Thoracic aorta (tissue), 2 donors: ENCODE data around the gene NUDCD3. TPM values are rescaled to one million over a fixed set of nuclear protein-coding genes. Genes with fewer than 3 reads are reported as not detected.

Experiments
- ATAC-seq: fragments of 150-250 bp; one replicate; pipeline ENCODE4 v1.8.0; 2017; ENCODE audit warnings: low read depth; ENCODE audit not compliant: insufficient number of reproducible peaks, low FRiP score
- DNase-seq: peaks from one replicate; pipeline ENCODE4 v3.0.0-alpha.2; 2020; ENCODE audit warnings: low spot score
- H3K27ac ChIP-seq, 2 donors: fragments of 200-600 bp; sonication (generic); 1 replicate in 1 of 2; 2 replicates in 1 of 2; pipeline ENCODE4 v1.5.1; 2016; ENCODE audit warnings: mild to moderate bottlenecking in 2 of 2, moderate library complexity in 2 of 2
- H3K27me3 ChIP-seq: fragments of 200-600 bp; sonication (generic); replicated peaks from 2 replicates; pipeline ENCODE4 v1.6.0; 2016; ENCODE audit warnings: mild to moderate bottlenecking; ENCODE audit not compliant: insufficient read depth
- H3K36me3 ChIP-seq: fragments of 200-600 bp; sonication (generic); one replicate; pipeline ENCODE4 v1.5.1; 2016
- H3K4me1 ChIP-seq, 2 donors: fragments of 200-600 bp; sonication (generic); 1 replicate in 1 of 2; 2 replicates in 1 of 2; pipeline versions ENCODE4 v1.5.1 to v1.6.0; 2016; ENCODE audit warnings: low read depth in 2 of 2, mild to moderate bottlenecking in 1 of 2; ENCODE audit not compliant: control insufficient read depth in 1 of 2
- H3K4me3 ChIP-seq: fragments of 200-600 bp; sonication (generic); 2 replicates; pipeline ENCODE4 v1.5.1; 2016; ENCODE audit warnings: mild to moderate bottlenecking
- H3K9me3 ChIP-seq: fragments of 200-600 bp; sonication (generic); 2 replicates; pipeline ENCODE4 v1.5.1; 2016
- CTCF ChIP-seq: fragments of 200-600 bp; sonication (generic); IDR thresholded peaks from one replicate; pipeline ENCODE4 v1.5.1; 2019; ENCODE audit warnings: antibody characterized with exemption
- total RNA-seq, 2 donors: library from RNA; depleted of rRNA; stranded (reverse); fragments of >200 nt; gene quantifications; one replicate each; pipeline versions ENCODE4 v1.1.0 to v1.2.3, GENCODE V29; 2016

The NUDCD3 gene
- total RNA-seq, 2 donors from 2014 or later: 57.0 to 64.5 TPM

- H3K9me3 ChIP-seq: no peaks in the 10 kb centered on the region
- H3K27me3 ChIP-seq: no peaks in the 10 kb centered on the region
- peaks cover 49 to 62% of the 10 kb centered on the region in 2 donors for H3K4me1 ChIP-seq
- no peaks in the 10 kb centered on the region for H3K36me3 ChIP-seq
- DNase-seq (no peak), ATAC-seq (no peak)
- TF ChIP-seq CTCF: no peak
- H3K27ac ChIP-seq: no peak overlapping the region
- no peak overlapping the region for H3K4me3 ChIP-seq
Measured at GRCh38 chr7:44465490-44465889, 25.0 kb downstream of the NUDCD3 start.

GRCh38 chr7:44463169-44463808 is 27.2 kb downstream of the NUDCD3 start:
- H3K27ac ChIP-seq: no peak overlapping the region
- H3K9me3 ChIP-seq: no peaks in the 10 kb centered on the region
- TF ChIP-seq CTCF: no peak
- DNase-seq (no peak), ATAC-seq (no peak)
- H3K4me1 ChIP-seq: peaks cover 37 to 45% of the 10 kb centered on the region in 2 donors
- H3K36me3 ChIP-seq: no peaks in the 10 kb centered on the region
- H3K4me3 ChIP-seq: no peak overlapping the region
- no peaks in the 10 kb centered on the region for H3K27me3 ChIP-seq

- Histone ChIP-seq H3K4me3 (no peak overlapping the region), H3K27ac (no peak overlapping the region), H3K4me1 (peaks cover 25 to 31% of the 10 kb centered on the region in 2 donors), H3K9me3 (no peaks in the 10 kb centered on the region), H3K27me3 (no peaks in the 10 kb centered on the region), H3K36me3 (no peaks in the 10 kb centered on the region)
- ATAC-seq (no peak), DNase-seq (no peak)
- no peak for TF ChIP-seq CTCF
Measured at GRCh38 chr7:44461387-44461786, 29.1 kb downstream of the NUDCD3 start.

- no peak for ATAC-seq
- TF ChIP-seq CTCF: no peak
Measured at GRCh38 chr7:44460325-44460724, 30.1 kb downstream of the NUDCD3 start.

GRCh38 chr7:44455155-44455554 is 35.3 kb downstream of the NUDCD3 start:
- TF ChIP-seq CTCF: no peak
- Histone ChIP-seq H3K4me3 (no peak overlapping the region), H3K36me3 (peaks cover 4% of the 10 kb centered on the region), H3K9me3 (no peaks in the 10 kb centered on the region), H3K27me3 (no peaks in the 10 kb centered on the region), H3K4me1 (peaks cover 2 to 6% of the 10 kb centered on the region in 2 donors), H3K27ac (no peak overlapping the region)
- DNase-seq (no peak), ATAC-seq (no peak)

More at GRCh38 chr7:44460325-44460724, 30.1 kb downstream of the NUDCD3 start:
- no peak overlapping the region for H3K4me3 ChIP-seq
- no peak overlapping the region for H3K27ac ChIP-seq
- peaks cover 16 to 21% of the 10 kb centered on the region in 2 donors for H3K4me1 ChIP-seq
- H3K9me3 ChIP-seq: no peaks in the 10 kb centered on the region
- no peaks in the 10 kb centered on the region for H3K27me3 ChIP-seq
- no peaks in the 10 kb centered on the region for H3K36me3 ChIP-seq
- no peak for DNase-seq
